ENCODE results near the gene ATP5F1A.

DNA sequence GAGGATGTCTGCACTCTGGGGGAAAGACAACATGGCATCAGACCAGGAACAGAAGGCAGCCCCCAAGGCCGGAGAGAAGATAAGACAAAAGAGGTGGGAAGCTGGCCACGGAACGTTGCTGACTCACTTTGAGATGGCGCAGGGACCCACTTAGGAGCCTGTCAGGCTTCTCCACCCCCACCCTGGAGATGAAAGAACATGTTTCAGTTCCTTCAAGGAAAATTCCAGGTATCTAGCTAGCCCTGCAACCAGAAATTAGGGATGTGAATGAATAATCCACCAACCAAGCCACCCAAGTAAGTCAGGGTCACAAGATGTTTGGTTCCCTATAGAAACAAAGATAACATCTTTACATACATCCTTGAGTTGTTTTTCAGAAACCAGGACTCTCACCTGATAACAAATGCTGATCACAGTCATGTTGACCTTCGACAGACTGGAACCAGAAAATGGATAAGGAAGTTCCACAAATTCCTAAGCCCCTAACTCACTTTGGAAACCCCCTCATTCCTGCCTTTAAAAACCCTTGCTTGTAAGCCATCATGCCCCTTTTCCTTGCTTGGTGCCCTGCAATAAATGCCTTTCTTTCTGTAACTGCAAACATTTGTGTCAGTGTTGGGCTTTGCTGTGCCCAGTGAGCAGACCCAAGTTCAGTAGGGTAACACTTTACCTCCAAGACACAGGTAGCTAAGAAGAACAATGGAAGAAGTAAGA lies 57.9 kb downstream of the ATP5F1A start:
- no peak for TF ChIP-seq MYC (IDR thresholded peaks at IDR 0.05; ENCODE audit: low read depth, low read length)
- TF ChIP-seq, protein P1, sequence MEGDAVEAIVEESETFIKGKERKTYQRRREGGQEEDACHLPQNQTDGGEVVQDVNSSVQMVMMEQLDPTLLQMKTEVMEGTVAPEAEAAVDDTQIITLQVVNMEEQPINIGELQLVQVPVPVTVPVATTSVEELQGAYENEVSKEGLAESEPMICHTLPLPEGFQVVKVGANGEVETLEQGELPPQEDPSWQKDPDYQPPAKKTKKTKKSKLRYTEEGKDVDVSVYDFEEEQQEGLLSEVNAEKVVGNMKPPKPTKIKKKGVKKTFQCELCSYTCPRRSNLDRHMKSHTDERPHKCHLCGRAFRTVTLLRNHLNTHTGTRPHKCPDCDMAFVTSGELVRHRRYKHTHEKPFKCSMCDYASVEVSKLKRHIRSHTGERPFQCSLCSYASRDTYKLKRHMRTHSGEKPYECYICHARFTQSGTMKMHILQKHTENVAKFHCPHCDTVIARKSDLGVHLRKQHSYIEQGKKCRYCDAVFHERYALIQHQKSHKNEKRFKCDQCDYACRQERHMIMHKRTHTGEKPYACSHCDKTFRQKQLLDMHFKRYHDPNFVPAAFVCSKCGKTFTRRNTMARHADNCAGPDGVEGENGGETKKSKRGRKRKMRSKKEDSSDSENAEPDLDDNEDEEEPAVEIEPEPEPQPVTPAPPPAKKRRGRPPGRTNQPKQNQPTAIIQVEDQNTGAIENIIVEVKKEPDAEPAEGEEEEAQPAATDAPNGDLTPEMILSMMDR (IDR thresholded peaks at IDR 0.05; ENCODE audit: extremely low read depth in 1 of 2, insufficient read depth in 1 of 2, low read depth in 1 of 2, low read length in 2 of 2) = no peak
- TF ChIP-seq POLR2AphosphoS5 (IDR thresholded peaks at IDR 0.05; ENCODE audit: insufficient read depth, low read depth, low read length) = no peak
- TF ChIP-seq JUN (IDR thresholded peaks at IDR 0.05; ENCODE audit: borderline replicate concordance, insufficient read depth, insufficient read length, low read depth) = no peak
- TF ChIP-seq EZH2 (IDR thresholded peaks at IDR 0.05; ENCODE audit: borderline replicate concordance, low read depth, low read length, severe bottlenecking) = no peak
- TF ChIP-seq POLR2A (IDR thresholded peaks at IDR 0.05; ENCODE audit: low read depth, low read length) = no peak
- TF ChIP-seq, protein P2, sequence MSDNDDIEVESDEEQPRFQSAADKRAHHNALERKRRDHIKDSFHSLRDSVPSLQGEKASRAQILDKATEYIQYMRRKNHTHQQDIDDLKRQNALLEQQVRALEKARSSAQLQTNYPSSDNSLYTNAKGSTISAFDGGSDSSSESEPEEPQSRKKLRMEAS (IDR thresholded peaks at IDR 0.05; ENCODE audit: insufficient read depth, insufficient read length) = no peak
- TF ChIP-seq FOS (IDR thresholded peaks at IDR 0.05; ENCODE audit: borderline replicate concordance, insufficient read depth, low read length) = no peak
